DOHH2 (cell line): Measurements from ENCODE around the gene RAD51B.

ENCODE experiments used
- H3F3A ChIP-seq: fragments of 200-600 bp; sonication (generic), shearing (Covaris generic); 2 replicates; pipeline ENCODE4 v1.6.0; 2016; ENCODE audit warnings: antibody characterized with exemption, mild to moderate bottlenecking; ENCODE audit not compliant: control insufficient read depth, insufficient read depth
- H3K27ac ChIP-seq: fragments of 200-600 bp; sonication (generic); 2 replicates; pipeline ENCODE4 v1.5.1; 2014; ENCODE audit warnings: low read depth, mild to moderate bottlenecking, low read length, moderate library complexity
- H3K27me3 ChIP-seq: fragments of 200-600 bp; sonication (generic); 2 replicates; pipeline ENCODE4 v1.6.1; 2014; ENCODE audit warnings: mild to moderate bottlenecking, low read length, mixed read lengths; ENCODE audit not compliant: control insufficient read depth
- H3K36me3 ChIP-seq: fragments of 200-600 bp; sonication (generic); 2 replicates; pipeline ENCODE4 v1.6.1; 2014; ENCODE audit warnings: mild to moderate bottlenecking, low read length, moderate library complexity, mixed read lengths; ENCODE audit not compliant: control insufficient read depth
- H3K4me1 ChIP-seq: fragments of 200-600 bp; sonication (generic); 2 replicates; pipeline ENCODE4 v1.6.1; 2014; ENCODE audit warnings: mild to moderate bottlenecking, low read length, mixed read lengths; ENCODE audit not compliant: control insufficient read depth
- H3K4me2 ChIP-seq: fragments of 200-600 bp; sonication (generic); 2 replicates; pipeline ENCODE4 v1.6.0; 2014; ENCODE audit warnings: mild to moderate bottlenecking, low read length, moderate library complexity
- H3K4me3 ChIP-seq: fragments of 200-600 bp; sonication (generic); 2 replicates; pipeline ENCODE4 v1.5.1; 2014; ENCODE audit warnings: mild to moderate bottlenecking, low read length, mixed read lengths
- H3K79me2 ChIP-seq: fragments of 200-600 bp; sonication (generic); 2 replicates; pipeline ENCODE4 v1.6.1; 2014; ENCODE audit warnings: mild to moderate bottlenecking, low read length, mixed read lengths; ENCODE audit not compliant: control insufficient read depth
- H3K9me2 ChIP-seq: fragments of 200-600 bp; sonication (generic); replicated peaks from 2 replicates; pipeline ENCODE4 v1.6.1; 2014; ENCODE audit warnings: mild to moderate bottlenecking, low read length, mixed read lengths; ENCODE audit not compliant: control insufficient read depth
- H3K9me3 ChIP-seq: fragments of 200-600 bp; sonication (generic); 2 replicates; pipeline ENCODE4 v1.6.1; 2014; ENCODE audit warnings: antibody characterized with exemption, low read length, mixed read lengths; ENCODE audit not compliant: control insufficient read depth, insufficient read depth
- H4K20me1 ChIP-seq: fragments of 200-600 bp; sonication (generic); 2 replicates; pipeline ENCODE4 v1.6.0; 2014; ENCODE audit warnings: low read depth, mild to moderate bottlenecking, antibody characterized with exemption, low read length, moderate library complexity; ENCODE audit not compliant: control insufficient read depth, insufficient read depth
- CTCF ChIP-seq: fragments of 200-600 bp; sonication (generic); IDR thresholded peaks from one replicate; pipeline ENCODE4 v1.5.1; 2014; ENCODE audit warnings: antibody characterized with exemption, mild to moderate bottlenecking, low read depth, low read length; ENCODE audit not compliant: poor library complexity, severe bottlenecking
- EZH2phosphoT487 ChIP-seq: fragments of 200-600 bp; sonication (generic); IDR thresholded peaks from 2 replicates; pipeline ENCODE4 v1.6.1; 2017; ENCODE audit warnings: borderline replicate concordance, mild to moderate bottlenecking, antibody characterized with exemption, low read length, moderate library complexity, mixed read lengths

The RAD51B gene

GRCh38 chr14:68363843-68364767, 544.5 kb downstream of the RAD51B start:
- Histone ChIP-seq H4K20me1 (no peaks in the 10 kb centered on the region), H3K27me3 (no peaks in the 10 kb centered on the region), H3K4me3 (no peak overlapping the region), H3K4me2 (no peak overlapping the region), H3F3A (peaks cover 12% of the 10 kb centered on the region), H3K27ac (no peak overlapping the region), H3K79me2 (no peaks in the 10 kb centered on the region), H3K4me1 (peaks cover 57% of the 10 kb centered on the region), H3K9me2 (no peaks in the 10 kb centered on the region), H3K9me3 (no peaks in the 10 kb centered on the region), H3K36me3 (no peaks in the 10 kb centered on the region)
- TF ChIP-seq CTCF: no peak
- TF ChIP-seq EZH2phosphoT487: no peak

- H3F3A ChIP-seq: peaks cover 12% of the 10 kb centered on the region
- no peaks in the 10 kb centered on the region for H3K9me3 ChIP-seq
- no peak overlapping the region for H3K27ac ChIP-seq
- TF ChIP-seq EZH2phosphoT487 (no peak), CTCF (no peak)
- no peaks in the 10 kb centered on the region for H3K27me3 ChIP-seq
- no peaks in the 10 kb centered on the region for H3K79me2 ChIP-seq
- H3K4me3 ChIP-seq: no peak overlapping the region
- H3K4me2 ChIP-seq: no peak overlapping the region
- H3K9me2 ChIP-seq: no peaks in the 10 kb centered on the region
- no peaks in the 10 kb centered on the region for H4K20me1 ChIP-seq
- H3K36me3 ChIP-seq: no peaks in the 10 kb centered on the region
- H3K4me1 ChIP-seq: peaks cover 57% of the 10 kb centered on the region
Observed at GRCh38 chr14:68364792-68365192, 545.2 kb downstream of the RAD51B start.

- H3K36me3 ChIP-seq: no peaks in the 10 kb centered on the region
- no peak overlapping the region for H3K4me2 ChIP-seq
- peaks cover 12% of the 10 kb centered on the region for H3F3A ChIP-seq
- TF ChIP-seq EZH2phosphoT487 (no peak), CTCF (no peak)
- H3K79me2 ChIP-seq: no peaks in the 10 kb centered on the region
- no peaks in the 10 kb centered on the region for H3K9me2 ChIP-seq
- peaks cover 57% of the 10 kb centered on the region for H3K4me1 ChIP-seq
- H3K9me3 ChIP-seq: no peaks in the 10 kb centered on the region
- no peaks in the 10 kb centered on the region for H4K20me1 ChIP-seq
- no peaks in the 10 kb centered on the region for H3K27me3 ChIP-seq
- H3K4me3 ChIP-seq: no peak overlapping the region
- H3K27ac ChIP-seq: no peak overlapping the region
Observed at GRCh38 chr14:68365228-68365627, 545.6 kb downstream of the RAD51B start.
